Fibroblast of lung (primary cell): Measurements from ENCODE around the gene PFDN1. TPM values are rescaled to one million over a fixed set of nuclear protein-coding genes. Genes with fewer than 3 reads are reported as not detected.
A peak's percentile ranks its signal among the peaks of the same experiment; 100 is the strongest.
"Not testable (repeated sequence)": the region's sequence is repeated elsewhere in the genome, so short reads cannot be mapped to it uniquely, and the experiment has no call there.

ENCODE experiments used
- DNase-seq, 2 donors: peaks; one replicate each; pipeline versions ENCODE4 v3.0.0 to v3.0.0-alpha.2; 2010; ENCODE audit warnings: low read depth in 2 of 2
- H2AFZ ChIP-seq: 2 replicates; pipeline ENCODE4 v1.5.1; 2012; ENCODE audit warnings: low read length, control low read depth, inconsistent platforms
- H3K27ac ChIP-seq: 2 replicates; pipeline ENCODE4 v1.5.1; 2011; ENCODE audit warnings: low read length, control low read depth; ENCODE audit not compliant: insufficient read depth
- H3K27me3 ChIP-seq: 2 replicates; pipeline ENCODE4 v1.5.1; 2011; ENCODE audit warnings: mild to moderate bottlenecking, low read length; ENCODE audit not compliant: control insufficient read depth, insufficient read depth
- H3K36me3 ChIP-seq: 2 replicates; pipeline ENCODE4 v1.5.1; 2011; ENCODE audit warnings: low read length; ENCODE audit not compliant: control insufficient read depth, insufficient read depth
- H3K4me1 ChIP-seq: 2 replicates; pipeline ENCODE4 v1.5.1; 2011; ENCODE audit warnings: low read length; ENCODE audit not compliant: control insufficient read depth, insufficient read depth; ENCODE audit errors: extremely low read depth
- H3K4me2 ChIP-seq: 2 replicates; pipeline ENCODE4 v1.5.1; 2011; ENCODE audit warnings: low read length, control low read depth; ENCODE audit not compliant: insufficient read depth; ENCODE audit errors: extremely low read depth
- H3K4me3 ChIP-seq, 4 experiments: fragments of 200-600 bp in 1 of 4; sonication (generic) in 1 of 4; replicated peaks in 1 of 4; 2 replicates each; pipeline ENCODE4 v1.5.1; 2011 to 2016; ENCODE audit warnings: low read length in 4 of 4, low read depth in 3 of 4, mild to moderate bottlenecking in 3 of 4, control low read depth in 2 of 4, inconsistent platforms in 1 of 4, mixed read lengths in 1 of 4; ENCODE audit not compliant: insufficient read depth in 1 of 4; ENCODE audit errors: control extremely low read depth in 1 of 4
- H3K79me2 ChIP-seq: 2 replicates; pipeline ENCODE4 v1.5.1; 2012; ENCODE audit warnings: mild to moderate bottlenecking, low read length, inconsistent platforms; ENCODE audit not compliant: control insufficient read depth, insufficient read depth
- H3K9ac ChIP-seq: 2 replicates; pipeline ENCODE4 v1.5.1; 2011; ENCODE audit warnings: mild to moderate bottlenecking, low read length, control low read depth; ENCODE audit not compliant: insufficient read depth
- H3K9me3 ChIP-seq: 2 replicates; pipeline ENCODE4 v1.5.1; 2012; ENCODE audit warnings: low read depth, low read length; ENCODE audit not compliant: control insufficient read depth, insufficient read depth
- H4K20me1 ChIP-seq: 2 replicates; pipeline ENCODE4 v1.5.1; 2011; ENCODE audit warnings: low read length; ENCODE audit not compliant: control insufficient read depth, insufficient read depth; ENCODE audit errors: extremely low read depth
- CTCF ChIP-seq, 2 donors: IDR thresholded peaks in 1 of 2; conservative IDR thresholded peaks in 1 of 2; 1 replicate in 1 of 2; 2 replicates in 1 of 2; pipeline ENCODE4 v1.5.1; 2011 to 2012; ENCODE audit warnings: low read length in 2 of 2, control low read depth in 1 of 2, inconsistent platforms in 1 of 2, low read depth in 1 of 2, mild to moderate bottlenecking in 1 of 2
- EZH2 ChIP-seq: IDR thresholded peaks from 2 replicates; pipeline ENCODE4 v1.5.1; 2012; ENCODE audit warnings: low read length, control low read depth, mild to moderate bottlenecking; ENCODE audit errors: missing control alignments
- polyA plus RNA-seq, 2 donors: library from polyadenylated mRNA; depleted of rRNA in 1 of 2; stranded (reverse) in 1 of 2; unstranded in 1 of 2; fragments of >200 nt; gene quantifications; 2 replicates each; pipeline ENCODE4 v1.2.1, GENCODE V29; 2011 to 2012; ENCODE audit warnings: missing spikeins in 1 of 2
- total RNA-seq: library from RNA; depleted of rRNA; stranded (reverse); fragments of >200 nt; gene quantifications from 2 replicates; pipeline ENCODE4 v1.2.1, GENCODE V29; 2014

Gene PFDN1
- total and polyA plus RNA-seq, 2 donors (not counting 1 experiment from before 2014, with no cell fraction given): 35.5 to 140 TPM

DNA sequence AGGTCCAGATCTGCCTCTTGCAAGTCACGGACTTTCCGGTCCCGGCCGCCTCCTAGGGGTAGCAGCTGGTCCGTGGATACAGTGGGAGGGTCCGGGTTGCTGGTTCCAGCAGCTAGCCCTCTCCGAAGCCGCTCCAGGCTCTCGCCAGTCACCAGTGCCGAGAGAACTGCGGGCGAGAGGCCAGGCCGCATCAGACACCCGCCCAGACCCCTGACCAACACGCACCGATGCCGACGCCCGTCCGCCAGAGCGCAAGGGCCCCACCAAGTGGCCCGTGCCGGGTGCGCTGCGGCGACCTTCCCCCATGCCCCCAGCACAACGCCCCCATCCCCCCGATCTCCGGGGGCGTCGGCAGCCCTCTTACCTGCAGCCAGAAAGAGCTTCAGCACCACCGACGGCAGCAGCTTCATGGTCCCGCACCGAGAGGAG is 43.0 kb upstream of the PFDN1 start:
- DNase-seq: peak; percentile 58 to 69
- peak overlapping the region; percentile 67 for H3K9ac ChIP-seq
- peaks cover 20% of the 10 kb centered on the region for H3K4me1 ChIP-seq
- TF ChIP-seq CTCF (conservative IDR thresholded peaks at IDR 0.05 in 1 of 2, IDR thresholded peaks at IDR 0.05 in 1 of 2; ENCODE audit: low read depth in 1 of 2, low read length in 2 of 2) (peak; percentile 41 to 43), EZH2 (no peak)
- H3K9me3 ChIP-seq: no peaks in the 10 kb centered on the region
- peaks cover 3% of the 10 kb centered on the region for H3K36me3 ChIP-seq
- H3K27ac ChIP-seq: peak overlapping the region; percentile 18
- H3K79me2 ChIP-seq: peaks cover 22% of the 10 kb centered on the region
- H2AFZ ChIP-seq: peak overlapping the region; percentile 11
- H3K4me3 ChIP-seq: peak overlapping the region; percentile 59 to 86 (median 71)
- H4K20me1 ChIP-seq: no peaks in the 10 kb centered on the region
- no peaks in the 10 kb centered on the region for H3K27me3 ChIP-seq
- peak overlapping the region; percentile 89 for H3K4me2 ChIP-seq

GRCh38 chr5:140344683-140345423 is 42.0 kb upstream of the PFDN1 start:
- Histone ChIP-seq H3K4me3 (peak overlapping the region in 3 of 4 experiments; percentile 69 to 86 (median 73)), H3K9me3 (no peaks in the 10 kb centered on the region), H3K9ac (no peak overlapping the region), H3K27ac (no peak overlapping the region), H4K20me1 (no peaks in the 10 kb centered on the region), H3K36me3 (peaks cover 3% of the 10 kb centered on the region), H3K79me2 (peaks cover 22% of the 10 kb centered on the region), H3K4me2 (peak overlapping the region; percentile 89), H2AFZ (no peak overlapping the region), H3K4me1 (peaks cover 20% of the 10 kb centered on the region), H3K27me3 (no peaks in the 10 kb centered on the region)
- TF ChIP-seq CTCF (conservative IDR thresholded peaks at IDR 0.05 in 1 of 2, IDR thresholded peaks at IDR 0.05 in 1 of 2; ENCODE audit: low read depth in 1 of 2, low read length in 2 of 2) (no peak), EZH2 (no peak)
- peak in 1 of 2 donors; percentile 66 for DNase-seq

- H3K36me3 ChIP-seq, H3K27me3 ChIP-seq, DNase-seq, H4K20me1 ChIP-seq, H3K4me2 ChIP-seq, H3K4me3 ChIP-seq, H3K9me3 ChIP-seq, H2AFZ ChIP-seq, H3K27ac ChIP-seq, H3K9ac ChIP-seq: not testable (repeated sequence)
- H3K4me1 ChIP-seq: peaks cover 22% of the 10 kb centered on the region
- peaks cover 22% of the 10 kb centered on the region for H3K79me2 ChIP-seq
These were observed 40.9 kb upstream of the PFDN1 start for GRCh38 chr5:140343849-140344248.
